OCI-LY1 (cell line): ENCODE results near the gene CEP131.

ENCODE experiments used
- CTCF ChIP-seq: fragments of 200-600 bp; sonication (generic), shearing (Covaris generic); IDR thresholded peaks from 2 replicates; pipeline ENCODE4 v1.5.1; 2017; ENCODE audit warnings: mild to moderate bottlenecking, antibody characterized with exemption, low read length, moderate library complexity, mixed read lengths
- EZH2 ChIP-seq: fragments of 200-600 bp; sonication (generic), shearing (Covaris generic); IDR thresholded peaks from 2 replicates; pipeline ENCODE4 v1.8.0; 2017; ENCODE audit warnings: borderline replicate concordance, mixed run types, mild to moderate bottlenecking, antibody characterized with exemption, low read length, moderate library complexity, mixed read lengths

GRCh38 chr17:81193470-81194224 is 29.1 kb downstream of the CEP131 start:
- TF ChIP-seq CTCF: no peak
- TF ChIP-seq EZH2: no peak
